Stomach (tissue), 4 donors: ENCODE measurements around the gene CPLX3.

Source experiments
- CTCF ChIP-seq, 7 experiments: fragments of 450-650 bp in 4 of 7; fragments of 200-600 bp in 3 of 7; sonication (generic) in 3 of 7; IDR thresholded peaks; one replicate each; pipeline ENCODE4 v1.5.1; 2016 to 2019; ENCODE audit warnings: antibody characterized with exemption in 7 of 7, control low read depth in 2 of 7, mild to moderate bottlenecking in 1 of 7
- EP300 ChIP-seq: sonication (generic); formaldehyde crosslinking; IDR thresholded peaks from one replicate; pipeline ENCODE4 v1.6.1; 2017; ENCODE audit warnings: antibody characterized with exemption
- POLR2AphosphoS5 ChIP-seq, 3 donors: sonication (generic); formaldehyde crosslinking; IDR thresholded peaks; one replicate each; pipeline ENCODE4 v1.6.1; 2016; ENCODE audit warnings: antibody characterized with exemption in 3 of 3

GRCh38 chr15:74809956-74810355 is 16.5 kb upstream of the CPLX3 start:
- TF ChIP-seq CTCF (IDR thresholded peaks at IDR 0.05) (no peak), EP300 (no peak), POLR2AphosphoS5 (IDR thresholded peaks at IDR 0.05) (no peak)
